HepG2 (cell line): ENCODE results near the gene SIK3. TPM values are rescaled to one million over a fixed set of nuclear protein-coding genes. Genes with fewer than 3 reads are reported as not detected.

Experiments
- ADNP ChIP-seq: sonication (generic); formaldehyde crosslinking; IDR thresholded peaks from 2 replicates; pipeline ENCODE4 v1.4.0; 2020; ENCODE audit warnings: missing genetic modification reagents
- CCDC6 ChIP-seq: sonication (generic); formaldehyde crosslinking; IDR thresholded peaks from 2 replicates; pipeline ENCODE4 v1.8.1; 2022; ENCODE audit warnings: mild to moderate bottlenecking, missing genetic modification reagents, moderate library complexity
- ETS1 ChIP-seq: sonication (generic); formaldehyde crosslinking; IDR thresholded peaks from 2 replicates; pipeline ENCODE4 v1.4.0; 2020; ENCODE audit warnings: missing genetic modification reagents
- SNAI1 ChIP-seq: sonication (generic); formaldehyde crosslinking; IDR thresholded peaks from 2 replicates; pipeline ENCODE4 v1.5.0; 2020; ENCODE audit warnings: mild to moderate bottlenecking, missing genetic modification reagents, borderline replicate concordance
- ZBTB40 ChIP-seq, 2 experiments: fragments of 450-650 bp in 1 of 2; sonication (generic) in 1 of 2; formaldehyde crosslinking in 1 of 2; IDR thresholded peaks; 2 replicates each; pipeline versions ENCODE4 v1.6.1 to v1.8.0; 2016 to 2022; ENCODE audit warnings: antibody characterized with exemption in 1 of 2, mild to moderate bottlenecking in 1 of 2, missing genetic modification reagents in 1 of 2
- ZNF44 ChIP-seq: sonication (generic); formaldehyde crosslinking; IDR thresholded peaks from 2 replicates; pipeline ENCODE4 v1.5.1; 2020; ENCODE audit warnings: mild to moderate bottlenecking, missing genetic modification reagents
- ZNF547 ChIP-seq: sonication (generic); formaldehyde crosslinking; IDR thresholded peaks from 2 replicates; pipeline ENCODE4 v1.5.1; 2020; ENCODE audit warnings: mild to moderate bottlenecking, missing genetic modification reagents
- ZNF775 ChIP-seq: sonication (generic); formaldehyde crosslinking; IDR thresholded peaks from 2 replicates; pipeline ENCODE4 v1.4.0; 2020; ENCODE audit warnings: missing genetic modification reagents, mild to moderate bottlenecking, moderate library complexity, borderline replicate concordance
- polyA plus RNA-seq, 8 experiments: library from polyadenylated mRNA; depleted of rRNA in 3 of 8; stranded (reverse) in 7 of 8; unstranded in 1 of 8; fragments of >200 nt; fragmentation: Illumina TruSeq in 4 of 8; extraction: Trizol in 4 of 8; gene quantifications; 2 replicates each; pipeline versions ENCODE4 v1.2.1 to v1.2.3, GENCODE V29; 2011 to 2016; ENCODE audit warnings: low read depth in 4 of 8, missing spikeins in 1 of 8, mixed read lengths in 1 of 8; ENCODE audit not compliant: insufficient read depth in 1 of 8
- total RNA-seq, 5 experiments: library from RNA; depleted of rRNA; stranded (reverse); fragments of >200 nt; fragmentation: Illumina TruSeq; extraction: Trizol; gene quantifications; 2 replicates each; pipeline ENCODE4 v1.2.3, GENCODE V29; 2016; ENCODE audit warnings: low read depth in 1 of 5
- TF ChIP-seq, protein P1 (sequence below): sonication (generic); formaldehyde crosslinking; IDR thresholded peaks from 2 replicates; pipeline ENCODE4 v1.8.0; 2022; ENCODE audit warnings: mild to moderate bottlenecking, missing genetic modification reagents, moderate library complexity

Gene SIK3
- total and polyA plus RNA-seq, 2 of the 13 experiments (the other 11 are each of a cell fraction or from before 2014, with no cell fraction given) = 5.7 to 9.8 TPM

- TF ChIP-seq ZBTB40 (IDR thresholded peaks at IDR 0.05) (no peak), ZBTB40 (CRISPR knock-in tag; IDR thresholded peaks at IDR 0.05) (no peak), CCDC6 (CRISPR knock-in tag) (no peak), SNAI1 (CRISPR knock-in tag) (no peak), ADNP (no peak), ZNF775 (CRISPR knock-in tag) (no peak), ETS1 (CRISPR knock-in tag) (no peak), ZNF547 (CRISPR knock-in tag) (no peak), ZNF44 (no peak)
- TF ChIP-seq, protein P1, sequence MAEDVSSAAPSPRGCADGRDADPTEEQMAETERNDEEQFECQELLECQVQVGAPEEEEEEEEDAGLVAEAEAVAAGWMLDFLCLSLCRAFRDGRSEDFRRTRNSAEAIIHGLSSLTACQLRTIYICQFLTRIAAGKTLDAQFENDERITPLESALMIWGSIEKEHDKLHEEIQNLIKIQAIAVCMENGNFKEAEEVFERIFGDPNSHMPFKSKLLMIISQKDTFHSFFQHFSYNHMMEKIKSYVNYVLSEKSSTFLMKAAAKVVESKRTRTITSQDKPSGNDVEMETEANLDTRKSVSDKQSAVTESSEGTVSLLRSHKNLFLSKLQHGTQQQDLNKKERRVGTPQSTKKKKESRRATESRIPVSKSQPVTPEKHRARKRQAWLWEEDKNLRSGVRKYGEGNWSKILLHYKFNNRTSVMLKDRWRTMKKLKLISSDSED (CRISPR knock-in tag) = no peak
Observed at GRCh38 chr11:116976941-116977570, 121.2 kb downstream of the SIK3 start (continued).
